22Rv1 (cell line): Measurements from ENCODE around the gene TRNP1.

Source experiments
- ZFX ChIP-seq: fragments of 450-650 bp; IDR thresholded peaks from 2 replicates; pipeline ENCODE4 v1.6.1; 2017; ENCODE audit warnings: antibody characterized with exemption, borderline replicate concordance
- TF ChIP-seq, protein P1 (sequence below): fragments of 450-650 bp; IDR thresholded peaks from 2 replicates; pipeline ENCODE4 v1.5.1; 2017; ENCODE audit warnings: mild to moderate bottlenecking

DNA sequence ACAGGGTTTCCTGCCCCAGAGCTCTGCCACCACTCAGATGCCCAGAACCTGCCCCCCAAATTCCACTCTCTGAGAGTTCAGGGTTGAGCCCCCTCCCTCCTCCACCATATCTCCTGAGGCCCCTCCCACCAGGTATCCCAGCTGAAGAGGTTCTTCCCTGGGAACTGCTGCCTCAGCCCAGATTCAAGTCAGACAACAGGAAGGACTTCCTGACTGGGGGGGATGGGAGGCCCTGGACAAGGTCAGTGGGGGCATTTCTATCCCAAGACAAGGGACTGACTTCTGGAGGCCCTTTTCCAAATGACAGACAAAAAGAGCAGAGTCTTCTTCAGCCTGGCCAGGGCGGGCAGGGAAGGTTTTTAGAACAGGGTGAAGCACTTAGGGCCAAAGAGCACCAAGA, 43.2 kb downstream of the TRNP1 start:
- TF ChIP-seq, protein P1, sequence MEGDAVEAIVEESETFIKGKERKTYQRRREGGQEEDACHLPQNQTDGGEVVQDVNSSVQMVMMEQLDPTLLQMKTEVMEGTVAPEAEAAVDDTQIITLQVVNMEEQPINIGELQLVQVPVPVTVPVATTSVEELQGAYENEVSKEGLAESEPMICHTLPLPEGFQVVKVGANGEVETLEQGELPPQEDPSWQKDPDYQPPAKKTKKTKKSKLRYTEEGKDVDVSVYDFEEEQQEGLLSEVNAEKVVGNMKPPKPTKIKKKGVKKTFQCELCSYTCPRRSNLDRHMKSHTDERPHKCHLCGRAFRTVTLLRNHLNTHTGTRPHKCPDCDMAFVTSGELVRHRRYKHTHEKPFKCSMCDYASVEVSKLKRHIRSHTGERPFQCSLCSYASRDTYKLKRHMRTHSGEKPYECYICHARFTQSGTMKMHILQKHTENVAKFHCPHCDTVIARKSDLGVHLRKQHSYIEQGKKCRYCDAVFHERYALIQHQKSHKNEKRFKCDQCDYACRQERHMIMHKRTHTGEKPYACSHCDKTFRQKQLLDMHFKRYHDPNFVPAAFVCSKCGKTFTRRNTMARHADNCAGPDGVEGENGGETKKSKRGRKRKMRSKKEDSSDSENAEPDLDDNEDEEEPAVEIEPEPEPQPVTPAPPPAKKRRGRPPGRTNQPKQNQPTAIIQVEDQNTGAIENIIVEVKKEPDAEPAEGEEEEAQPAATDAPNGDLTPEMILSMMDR = no peak
- no peak for TF ChIP-seq ZFX
